Panc1 (cell line): ENCODE measurements around the gene ABCF3.

Experiments
- POLR2AphosphoS5 ChIP-seq: IDR thresholded peaks from 2 replicates; pipeline ENCODE4 v1.6.1; 2012; ENCODE audit warnings: mild to moderate bottlenecking, low read depth, low read length, moderate library complexity
- REST ChIP-seq, 2 experiments: IDR thresholded peaks; 2 replicates each; pipeline ENCODE4 v1.6.1; 2011 to 2012; ENCODE audit warnings: low read depth in 2 of 2, control low read depth in 1 of 2, low read length in 1 of 2, mild to moderate bottlenecking in 1 of 2, moderate library complexity in 1 of 2; ENCODE audit not compliant: insufficient read depth in 1 of 2
- TF ChIP-seq, protein P1 (sequence below): fragments of 450-650 bp; IDR thresholded peaks from 2 replicates; pipeline ENCODE4 v1.5.1; 2017; ENCODE audit warnings: mild to moderate bottlenecking

DNA sequence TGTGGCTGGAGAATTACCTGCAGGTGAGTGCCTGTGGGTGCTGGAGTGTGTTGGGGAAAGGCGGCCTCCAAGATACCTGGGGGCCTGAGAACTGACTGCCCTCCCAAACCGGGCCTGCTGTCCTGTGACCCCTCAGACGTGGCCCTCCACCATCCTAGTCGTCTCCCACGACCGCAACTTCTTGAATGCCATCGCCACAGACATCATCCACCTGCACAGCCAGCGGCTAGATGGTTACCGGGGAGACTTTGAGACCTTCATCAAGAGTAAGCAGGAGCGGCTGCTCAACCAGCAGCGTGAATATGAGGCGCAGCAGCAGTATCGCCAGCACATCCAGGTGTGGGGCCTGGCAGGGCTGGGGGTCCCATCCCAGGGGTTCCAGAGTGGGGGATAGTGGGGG, 3.4 kb downstream of the ABCF3 start:
- TF ChIP-seq, protein P1, sequence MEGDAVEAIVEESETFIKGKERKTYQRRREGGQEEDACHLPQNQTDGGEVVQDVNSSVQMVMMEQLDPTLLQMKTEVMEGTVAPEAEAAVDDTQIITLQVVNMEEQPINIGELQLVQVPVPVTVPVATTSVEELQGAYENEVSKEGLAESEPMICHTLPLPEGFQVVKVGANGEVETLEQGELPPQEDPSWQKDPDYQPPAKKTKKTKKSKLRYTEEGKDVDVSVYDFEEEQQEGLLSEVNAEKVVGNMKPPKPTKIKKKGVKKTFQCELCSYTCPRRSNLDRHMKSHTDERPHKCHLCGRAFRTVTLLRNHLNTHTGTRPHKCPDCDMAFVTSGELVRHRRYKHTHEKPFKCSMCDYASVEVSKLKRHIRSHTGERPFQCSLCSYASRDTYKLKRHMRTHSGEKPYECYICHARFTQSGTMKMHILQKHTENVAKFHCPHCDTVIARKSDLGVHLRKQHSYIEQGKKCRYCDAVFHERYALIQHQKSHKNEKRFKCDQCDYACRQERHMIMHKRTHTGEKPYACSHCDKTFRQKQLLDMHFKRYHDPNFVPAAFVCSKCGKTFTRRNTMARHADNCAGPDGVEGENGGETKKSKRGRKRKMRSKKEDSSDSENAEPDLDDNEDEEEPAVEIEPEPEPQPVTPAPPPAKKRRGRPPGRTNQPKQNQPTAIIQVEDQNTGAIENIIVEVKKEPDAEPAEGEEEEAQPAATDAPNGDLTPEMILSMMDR: no peak
- TF ChIP-seq POLR2AphosphoS5 (no peak), REST (IDR thresholded peaks at IDR 0.05; ENCODE audit: insufficient read depth in 1 of 2, low read depth in 2 of 2, low read length in 1 of 2) (no peak)
